Fibroblast of lung (primary cell): ENCODE results near the gene ZFR2.

ENCODE experiments used
- EZH2 ChIP-seq: IDR thresholded peaks from 2 replicates; pipeline ENCODE4 v1.5.1; 2012; ENCODE audit warnings: low read length, control low read depth, mild to moderate bottlenecking; ENCODE audit errors: missing control alignments
- TF ChIP-seq, protein P1 (sequence below), 2 donors: IDR thresholded peaks in 1 of 2; conservative IDR thresholded peaks in 1 of 2; 1 replicate in 1 of 2; 2 replicates in 1 of 2; pipeline ENCODE4 v1.5.1; 2011 to 2012; ENCODE audit warnings: low read length in 2 of 2, control low read depth in 1 of 2, inconsistent platforms in 1 of 2, low read depth in 1 of 2, mild to moderate bottlenecking in 1 of 2

DNA sequence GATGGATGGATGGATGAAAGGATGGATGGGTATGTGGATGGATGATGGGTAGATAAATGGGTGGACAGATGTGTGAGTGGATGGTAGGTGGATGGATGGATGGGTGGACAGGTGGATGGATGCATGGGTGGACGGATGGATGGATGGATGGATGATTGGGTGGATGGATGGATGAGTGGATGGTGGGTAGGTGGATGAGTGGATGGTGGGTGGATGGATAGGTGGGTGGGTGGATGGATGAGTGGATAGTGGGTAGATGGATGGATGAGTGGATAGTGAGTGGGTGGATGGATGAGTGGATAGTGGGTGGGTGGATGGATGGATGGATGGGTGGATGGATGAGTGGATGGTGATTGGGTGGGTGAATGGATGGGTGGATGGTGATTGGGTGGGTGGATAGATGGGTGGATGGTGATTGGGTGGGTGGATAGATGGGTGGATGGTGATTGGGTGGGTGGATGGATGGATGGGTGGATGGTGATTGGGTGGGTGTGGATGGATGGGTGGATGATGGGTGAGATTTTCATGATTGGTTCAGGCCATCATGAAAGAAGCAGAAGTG, 92.3 kb downstream of the ZFR2 start:
- no peak for TF ChIP-seq EZH2
- TF ChIP-seq, protein P1, sequence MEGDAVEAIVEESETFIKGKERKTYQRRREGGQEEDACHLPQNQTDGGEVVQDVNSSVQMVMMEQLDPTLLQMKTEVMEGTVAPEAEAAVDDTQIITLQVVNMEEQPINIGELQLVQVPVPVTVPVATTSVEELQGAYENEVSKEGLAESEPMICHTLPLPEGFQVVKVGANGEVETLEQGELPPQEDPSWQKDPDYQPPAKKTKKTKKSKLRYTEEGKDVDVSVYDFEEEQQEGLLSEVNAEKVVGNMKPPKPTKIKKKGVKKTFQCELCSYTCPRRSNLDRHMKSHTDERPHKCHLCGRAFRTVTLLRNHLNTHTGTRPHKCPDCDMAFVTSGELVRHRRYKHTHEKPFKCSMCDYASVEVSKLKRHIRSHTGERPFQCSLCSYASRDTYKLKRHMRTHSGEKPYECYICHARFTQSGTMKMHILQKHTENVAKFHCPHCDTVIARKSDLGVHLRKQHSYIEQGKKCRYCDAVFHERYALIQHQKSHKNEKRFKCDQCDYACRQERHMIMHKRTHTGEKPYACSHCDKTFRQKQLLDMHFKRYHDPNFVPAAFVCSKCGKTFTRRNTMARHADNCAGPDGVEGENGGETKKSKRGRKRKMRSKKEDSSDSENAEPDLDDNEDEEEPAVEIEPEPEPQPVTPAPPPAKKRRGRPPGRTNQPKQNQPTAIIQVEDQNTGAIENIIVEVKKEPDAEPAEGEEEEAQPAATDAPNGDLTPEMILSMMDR (conservative IDR thresholded peaks at IDR 0.05 in 1 of 2, IDR thresholded peaks at IDR 0.05 in 1 of 2; ENCODE audit: low read depth in 1 of 2, low read length in 2 of 2), result no peak
